ENCODE results near the gene IPO11.
"Not testable (repeated sequence)": the region's sequence is repeated elsewhere in the genome, so short reads cannot be mapped to it uniquely, and the experiment has no call there.

The IPO11 gene

GRCh38 chr5:62652225-62652624 lies 239.7 kb downstream of the IPO11 start:
- no peak for DNase-seq

DNA sequence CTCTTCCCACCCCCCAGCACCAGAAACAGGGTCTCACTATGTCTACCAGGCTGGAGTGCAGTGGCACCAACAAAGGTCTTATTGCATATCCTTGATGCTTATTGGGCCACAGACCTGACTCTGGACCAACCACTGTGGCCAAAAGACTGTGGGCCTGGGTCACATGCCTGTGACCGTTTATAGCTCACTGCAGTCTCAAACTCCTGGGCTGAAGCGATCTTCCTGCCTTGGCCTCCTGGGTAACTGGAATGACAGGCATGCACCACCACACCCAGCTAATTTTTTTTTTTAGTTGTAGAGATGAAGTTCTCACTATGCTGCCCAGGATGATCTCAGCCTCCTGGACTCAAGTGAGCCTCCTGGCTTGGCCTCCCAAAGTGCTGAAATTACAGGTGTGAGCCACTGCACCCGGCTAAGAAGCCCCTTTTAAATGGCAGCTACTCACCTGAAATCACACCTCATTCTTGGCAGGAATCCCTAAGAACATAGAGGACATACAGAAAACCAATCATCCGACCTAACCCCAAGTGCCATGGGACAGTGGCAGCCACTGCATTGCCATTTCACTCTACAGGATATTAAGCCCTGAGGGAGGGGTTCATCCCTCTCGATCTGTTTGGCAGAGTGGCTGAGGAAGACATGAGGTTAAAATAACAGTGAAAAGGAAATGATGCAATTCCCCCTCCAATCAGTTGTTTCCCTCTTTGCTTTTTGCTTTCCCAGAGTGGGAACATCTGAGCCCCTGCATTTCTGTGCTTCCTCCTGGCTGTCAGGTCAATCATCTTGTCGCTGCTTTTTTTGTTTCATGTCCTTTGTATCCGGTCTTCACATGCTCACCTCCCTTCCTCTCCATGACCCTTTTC lies 240.7 kb downstream of the IPO11 start:
- DNase-seq: no peak

DNA sequence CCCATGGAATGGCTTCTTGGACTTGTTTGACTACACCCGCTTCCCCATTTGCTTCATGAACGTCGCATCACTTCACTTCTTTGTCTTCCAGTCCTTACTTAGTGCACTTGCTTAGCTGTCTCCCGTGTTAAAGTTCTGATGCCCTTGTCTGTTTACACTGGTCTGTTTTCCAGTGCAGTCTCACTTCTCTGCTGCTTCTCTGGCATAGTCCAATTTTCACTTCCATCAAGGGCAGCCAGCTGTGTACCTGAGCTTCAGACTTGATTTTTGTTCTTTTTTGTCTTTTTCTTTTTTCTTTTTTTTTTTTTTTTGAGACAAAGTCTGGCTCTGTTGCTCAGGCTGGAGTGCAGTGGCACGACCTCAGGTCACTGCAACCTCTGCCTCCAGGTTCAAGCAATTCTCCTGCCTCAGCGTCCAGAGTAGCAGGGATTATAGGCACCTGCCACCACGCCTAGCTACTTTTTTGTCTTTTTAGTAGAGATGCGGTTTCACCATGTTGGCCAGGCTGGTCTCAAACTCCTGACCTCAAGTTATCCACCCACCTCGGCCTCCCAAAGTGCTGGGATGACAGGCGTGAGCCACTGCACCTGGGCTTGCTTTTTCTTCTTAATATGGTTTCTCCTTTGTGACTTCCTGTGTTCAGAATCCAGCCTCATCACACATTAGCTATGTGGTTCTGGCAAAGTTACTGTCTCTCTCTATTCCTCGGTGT lies 241.5 kb downstream of the IPO11 start:
- no peak for DNase-seq

DNA sequence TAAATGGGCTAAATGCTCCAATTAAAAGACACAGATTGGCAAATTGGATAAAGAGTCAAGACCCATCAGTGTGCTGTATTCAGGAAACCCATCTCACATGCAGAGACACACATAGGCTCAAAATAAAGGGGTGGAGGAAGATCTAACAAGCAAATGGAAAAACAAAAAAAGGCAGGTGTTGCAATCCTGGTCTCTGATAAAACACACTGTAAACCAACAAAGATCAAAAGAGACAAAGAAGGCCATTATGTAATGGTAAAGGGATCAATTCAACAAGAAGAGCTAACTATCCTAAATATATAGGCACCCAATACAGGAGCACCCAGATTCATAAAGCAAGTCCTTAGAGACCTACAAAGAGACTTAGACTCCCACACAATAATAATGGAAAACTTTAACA lies 245.2 kb downstream of the IPO11 start:
- not testable (repeated sequence) for DNase-seq

- DNase-seq: no peak
These were observed 248.6 kb downstream of the IPO11 start for GRCh38 chr5:62661126-62661525.

- DNase-seq: no peak
These were observed 250.0 kb downstream of the IPO11 start for GRCh38 chr5:62662521-62662920.

DNA sequence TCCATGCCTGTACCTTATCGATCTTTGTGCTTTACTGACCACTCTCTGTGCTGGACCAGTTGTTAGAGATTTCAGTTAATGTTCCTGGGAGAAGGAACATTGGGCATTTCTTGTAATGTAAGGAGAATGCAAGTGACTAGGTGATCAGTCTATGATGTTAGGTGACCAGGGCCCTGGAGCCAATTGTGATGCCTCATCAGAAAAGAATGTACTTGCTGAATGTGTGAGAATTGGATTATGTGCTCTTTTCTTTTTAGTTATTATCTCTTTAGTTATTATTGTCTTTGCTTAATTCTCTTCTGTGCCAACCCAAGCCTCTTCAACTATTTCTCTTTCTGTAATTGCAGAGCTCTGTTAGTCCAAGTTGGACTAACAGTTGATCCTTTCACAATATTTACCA lies 258.9 kb downstream of the IPO11 start:
- DNase-seq: no peak

GRCh38 chr5:62676596-62676995 lies 264.0 kb downstream of the IPO11 start:
- not testable (repeated sequence) for DNase-seq
